ENCODE measurements around the gene ESCO1.

The ESCO1 gene

DNA sequence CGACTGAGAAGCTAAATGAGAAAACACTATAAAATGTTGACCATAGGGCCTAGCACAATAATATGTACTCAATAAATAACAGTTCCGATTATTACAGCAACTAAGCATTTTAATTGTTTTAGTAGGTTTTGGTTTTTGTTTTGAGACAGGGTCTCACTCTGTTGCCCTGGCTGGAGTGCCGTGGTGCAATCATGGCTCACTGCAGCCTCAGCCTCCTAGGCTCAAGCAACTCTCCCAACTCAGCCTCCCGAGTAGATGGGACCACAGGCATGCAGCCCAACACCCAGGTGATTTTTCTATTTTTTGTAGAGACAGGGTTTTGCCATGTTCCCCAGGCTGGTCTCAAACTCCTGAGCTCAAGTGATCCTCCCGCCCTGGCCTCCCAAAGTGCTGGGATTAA is 54.1 kb downstream of the ESCO1 start:
- no peak for TF ChIP-seq ZNF274 (IDR thresholded peaks at IDR 0.05; ENCODE audit: low read depth, low read length)
- H3K4me3 ChIP-seq (ENCODE audit: low read length), result no peak overlapping the region

- no peak for TF ChIP-seq ZNF274 (IDR thresholded peaks at IDR 0.05; ENCODE audit: low read depth, low read length)
- no peak overlapping the region for H3K4me3 ChIP-seq (ENCODE audit: low read length)
Measured at GRCh38 chr18:21538230-21538629, 62.3 kb downstream of the ESCO1 start.

- no peak for TF ChIP-seq ZNF274 (IDR thresholded peaks at IDR 0.05; ENCODE audit: low read depth, low read length)
- no peak overlapping the region for H3K4me3 ChIP-seq (ENCODE audit: low read length)
Measured at GRCh38 chr18:21534327-21534726, 66.2 kb downstream of the ESCO1 start.

DNA sequence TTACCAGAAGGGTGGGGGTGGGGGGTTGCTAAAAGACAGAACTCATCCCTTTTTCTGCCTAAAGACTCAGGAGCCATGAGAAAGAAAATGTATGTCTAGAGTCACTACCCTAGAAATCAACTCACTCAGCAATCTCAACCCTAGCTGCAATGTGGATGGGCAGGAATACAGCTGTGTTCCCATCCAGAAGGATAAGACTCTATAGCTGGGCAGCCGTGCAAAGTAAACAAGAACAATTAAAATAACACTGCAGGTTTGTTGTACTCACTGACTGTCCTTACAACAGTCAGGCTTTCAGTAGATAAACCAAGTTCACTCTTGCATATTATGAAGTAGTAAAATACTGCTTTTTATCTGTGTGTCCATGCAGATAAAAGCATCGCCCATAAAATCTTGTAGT is 74.0 kb downstream of the ESCO1 start:
- H3K4me3 ChIP-seq (ENCODE audit: low read length), result no peak overlapping the region
- no peak for TF ChIP-seq ZNF274 (IDR thresholded peaks at IDR 0.05; ENCODE audit: low read depth, low read length)

DNA sequence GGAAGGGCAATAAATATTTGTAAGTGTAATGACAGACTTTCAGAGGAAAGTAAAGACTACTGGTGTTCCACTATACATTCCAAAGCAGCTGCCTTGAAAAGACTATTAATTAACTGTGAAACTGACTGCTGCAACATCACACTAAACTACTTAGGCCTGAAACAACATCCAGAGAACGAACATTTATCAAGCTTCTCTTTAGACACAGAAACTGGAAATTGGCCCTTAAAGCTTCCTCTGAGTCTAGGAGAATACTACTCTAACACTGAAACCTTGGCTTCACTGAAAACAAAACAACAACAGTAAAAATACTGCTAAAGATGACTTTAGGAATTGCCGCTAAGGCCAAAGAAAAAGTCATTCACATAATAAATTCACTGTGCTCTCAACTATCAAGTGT is 74.6 kb downstream of the ESCO1 start:
- no peak for TF ChIP-seq ZNF274 (IDR thresholded peaks at IDR 0.05; ENCODE audit: low read depth, low read length)
- H3K4me3 ChIP-seq (ENCODE audit: low read length), result no peak overlapping the region

- H3K4me3 ChIP-seq (ENCODE audit: low read length), result no peak overlapping the region
- no peak for TF ChIP-seq ZNF274 (IDR thresholded peaks at IDR 0.05; ENCODE audit: low read depth, low read length)
Measured at GRCh38 chr18:21522530-21522929, 78.0 kb downstream of the ESCO1 start.

DNA sequence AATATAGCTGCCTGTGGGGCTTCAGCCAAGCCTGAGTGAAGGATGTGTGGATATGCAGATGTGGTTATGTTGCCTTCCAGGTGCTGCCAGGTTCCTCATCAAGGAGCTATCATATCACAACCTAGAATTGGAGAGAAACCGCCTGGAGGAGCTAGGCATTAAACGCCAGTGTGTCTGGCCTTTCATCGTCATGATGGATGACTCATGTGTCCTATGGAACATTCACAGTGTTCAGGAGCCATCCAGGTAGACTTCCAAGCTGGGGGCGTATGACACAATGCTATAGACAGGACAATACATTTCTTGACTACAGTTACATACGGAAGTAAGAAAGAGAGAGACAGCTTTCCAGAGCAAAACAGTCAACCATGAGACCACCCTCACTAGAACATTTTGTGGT is 86.8 kb downstream of the ESCO1 start:
- H3K4me3 ChIP-seq (ENCODE audit: low read length), result no peak overlapping the region
- TF ChIP-seq ZNF274 (IDR thresholded peaks at IDR 0.05; ENCODE audit: low read depth, low read length), result no peak

GRCh38 chr18:21513292-21513691 is 87.2 kb downstream of the ESCO1 start:
- H3K4me3 ChIP-seq (ENCODE audit: low read length), result no peak overlapping the region
- TF ChIP-seq ZNF274 (IDR thresholded peaks at IDR 0.05; ENCODE audit: low read depth, low read length), result no peak

DNA sequence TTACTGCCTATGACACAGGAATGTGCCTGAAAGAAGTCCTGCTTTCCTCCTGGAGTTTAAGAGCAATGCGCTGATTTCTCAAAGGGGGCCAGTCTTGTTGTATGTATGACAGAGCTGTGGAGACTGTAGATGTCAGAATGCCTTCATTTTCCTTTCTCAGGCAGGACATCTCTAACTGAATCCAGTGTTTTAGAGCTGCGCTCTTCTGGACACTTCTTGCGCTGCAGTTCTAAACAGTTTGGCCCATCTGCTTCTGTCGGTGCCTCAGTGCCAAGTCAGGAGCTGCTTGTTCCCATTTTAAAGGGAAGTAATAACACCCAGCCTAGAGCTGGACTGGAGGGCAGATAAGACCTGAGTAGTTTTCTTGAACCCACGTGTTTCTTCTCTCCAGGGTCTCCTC is 91.4 kb downstream of the ESCO1 start:
- no peak for TF ChIP-seq ZNF274 (IDR thresholded peaks at IDR 0.05; ENCODE audit: low read depth, low read length)
- H3K4me3 ChIP-seq (ENCODE audit: low read length), result no peak overlapping the region

DNA sequence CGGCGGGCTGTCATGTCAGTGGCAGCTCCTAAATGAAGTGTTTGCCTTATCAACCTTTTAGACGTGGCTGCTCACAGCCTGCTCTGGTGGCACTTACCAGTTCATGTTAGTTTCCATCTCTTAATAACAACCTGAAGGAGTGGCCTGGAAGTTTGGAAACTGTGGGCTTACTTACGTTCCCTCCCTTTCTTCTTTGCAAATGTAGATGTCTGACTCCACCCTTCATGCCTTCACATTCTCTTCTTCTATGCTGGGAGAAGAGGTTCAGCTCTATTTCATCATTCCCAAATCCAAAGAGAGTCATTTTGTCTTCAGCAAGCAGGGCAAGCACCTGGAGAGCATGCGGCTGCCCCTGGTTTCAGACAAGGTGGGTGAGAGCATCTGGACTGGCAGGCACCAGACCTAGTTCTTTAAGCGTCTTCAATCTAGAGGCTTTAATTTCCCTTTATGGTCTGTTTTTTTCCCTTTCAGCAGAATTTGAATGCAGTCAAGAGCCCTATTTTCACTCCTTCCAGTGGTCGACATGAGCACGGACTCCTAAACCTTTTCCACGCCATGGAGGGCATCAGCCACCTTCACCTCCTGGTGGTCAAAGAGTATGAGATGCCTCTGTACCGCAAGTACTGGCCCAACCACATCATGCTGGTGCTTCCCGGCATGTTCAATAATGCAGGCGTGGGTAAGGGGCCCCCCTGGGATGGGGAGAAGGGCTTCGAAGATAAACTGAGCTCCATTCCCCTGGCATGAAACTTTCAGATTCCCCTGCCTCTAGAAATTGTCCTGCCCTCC is 92.4 kb downstream of the ESCO1 start:
- no peak for TF ChIP-seq ZNF274 (IDR thresholded peaks at IDR 0.05; ENCODE audit: low read depth, low read length)
- H3K4me3 ChIP-seq (ENCODE audit: low read length), result no peak overlapping the region

DNA sequence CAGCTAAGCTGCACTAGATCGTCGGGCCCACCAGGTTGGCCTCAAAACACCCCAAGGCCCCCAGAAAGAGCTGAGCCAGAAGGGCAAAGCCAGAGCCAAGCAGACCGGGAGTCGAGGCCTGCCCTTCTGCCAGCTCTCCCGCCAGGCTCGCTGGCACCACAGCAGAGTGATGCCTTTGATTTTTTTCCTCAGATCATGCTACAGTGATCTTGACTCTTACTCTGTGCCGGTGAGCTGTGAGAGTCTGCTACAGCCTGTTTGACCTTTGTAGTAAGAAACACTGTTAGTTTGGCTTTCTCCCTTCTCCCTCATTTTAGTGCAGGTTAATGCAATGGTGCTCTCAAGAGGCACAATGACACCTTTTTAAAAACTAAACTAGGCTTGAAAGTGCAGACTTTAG is 97.8 kb downstream of the ESCO1 start:
- TF ChIP-seq ZNF274 (IDR thresholded peaks at IDR 0.05; ENCODE audit: low read depth, low read length), result no peak

GRCh38 chr18:21499997-21500396 is 100.5 kb downstream of the ESCO1 start:
- no peak for TF ChIP-seq ZNF274 (IDR thresholded peaks at IDR 0.05; ENCODE audit: low read depth, low read length)
- no peak overlapping the region for H3K4me3 ChIP-seq (ENCODE audit: low read length)

More for the DNA sequence above, 97.8 kb downstream of the ESCO1 start:
- H3K4me3 ChIP-seq (ENCODE audit: low read length), result no peak overlapping the region

GRCh38 chr18:21496277-21496835 is 104.1 kb downstream of the ESCO1 start:
- TF ChIP-seq ZNF274 (IDR thresholded peaks at IDR 0.05; ENCODE audit: low read depth, low read length), result no peak
- H3K4me3 ChIP-seq (ENCODE audit: low read length), result no peak overlapping the region

DNA sequence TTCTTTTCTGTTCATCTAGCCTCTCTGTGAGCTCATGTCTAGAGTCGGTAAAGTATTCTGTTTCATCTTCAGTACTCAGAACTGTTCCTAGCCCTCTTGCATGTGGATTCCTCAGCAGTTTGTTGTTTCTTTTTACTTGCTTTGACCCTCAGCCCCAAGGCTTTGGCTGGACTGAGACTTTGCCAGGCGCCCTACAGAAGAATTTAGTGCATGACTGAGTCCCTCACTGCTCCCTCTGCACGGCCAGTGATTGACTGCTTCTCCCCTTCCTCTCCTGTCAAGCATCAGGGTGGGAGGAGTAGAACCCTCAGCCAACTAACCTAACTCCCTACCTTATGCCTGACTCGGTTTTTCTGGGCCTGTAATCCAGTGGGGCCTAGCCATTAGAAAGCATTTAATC is 109.8 kb downstream of the ESCO1 start:
- H3K4me3 ChIP-seq (ENCODE audit: low read length), result no peak overlapping the region
- TF ChIP-seq ZNF274 (IDR thresholded peaks at IDR 0.05; ENCODE audit: low read depth, low read length), result no peak

GRCh38 chr18:21489919-21490495 is 110.5 kb downstream of the ESCO1 start:
- no peak for TF ChIP-seq ZNF274 (IDR thresholded peaks at IDR 0.05; ENCODE audit: low read depth, low read length)
- H3K4me3 ChIP-seq (ENCODE audit: low read length), result no peak overlapping the region

Data from GM08714 (cell line).